ENCODE data around the gene RBBP8. TPM values are rescaled to one million over a fixed set of nuclear protein-coding genes. Genes with fewer than 3 reads are reported as not detected.

Gene RBBP8
- polyA plus RNA-seq, 1 donor from 2014 or later = 19.5 TPM

DNA sequence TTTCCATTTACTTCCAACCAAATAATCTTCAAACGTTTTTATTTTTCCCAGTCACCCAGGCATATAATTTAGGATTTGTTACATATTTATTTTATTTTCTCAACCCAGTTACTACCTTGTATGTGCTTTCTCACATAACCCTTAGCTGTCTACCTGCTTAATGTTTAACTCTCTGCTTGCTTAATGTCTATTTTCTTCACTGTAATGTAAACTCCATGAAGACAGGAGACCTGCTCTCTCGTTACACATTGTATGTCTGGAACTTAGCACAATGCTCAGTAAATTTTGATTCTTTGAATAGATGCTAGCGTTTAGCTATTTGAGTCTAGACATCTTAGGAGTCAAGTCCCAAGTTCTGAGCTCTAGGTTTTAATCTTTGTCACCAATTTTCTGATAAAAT is 70.2 kb downstream of the RBBP8 start:
- H3K27me3 ChIP-seq (ENCODE audit: insufficient read depth, low read depth, low read length) = no peaks in the 10 kb centered on the region
- no peak overlapping the region for H3K4me2 ChIP-seq (ENCODE audit: low read length)
- H3K79me2 ChIP-seq (replicated peaks; ENCODE audit: insufficient read depth, low read length) = no peaks in the 10 kb centered on the region
- no peaks in the 10 kb centered on the region for H4K20me1 ChIP-seq (ENCODE audit: insufficient read depth)
- no peak overlapping the region for H3K27ac ChIP-seq (ENCODE audit: low read length)
- H3F3A ChIP-seq (ENCODE audit: insufficient read depth, low read length, poor library complexity, severe bottlenecking) = no peaks in the 10 kb centered on the region
- H3K9me2 ChIP-seq (ENCODE audit: insufficient read depth, low read length) = no peaks in the 10 kb centered on the region
- H3K36me3 ChIP-seq (ENCODE audit: insufficient read depth, low read length) = no peaks in the 10 kb centered on the region
- no peaks in the 10 kb centered on the region for H3K9me3 ChIP-seq (ENCODE audit: low read length)
- H2AFZ ChIP-seq (ENCODE audit: low read depth, low read length) = no peak overlapping the region
- TF ChIP-seq, protein P1, sequence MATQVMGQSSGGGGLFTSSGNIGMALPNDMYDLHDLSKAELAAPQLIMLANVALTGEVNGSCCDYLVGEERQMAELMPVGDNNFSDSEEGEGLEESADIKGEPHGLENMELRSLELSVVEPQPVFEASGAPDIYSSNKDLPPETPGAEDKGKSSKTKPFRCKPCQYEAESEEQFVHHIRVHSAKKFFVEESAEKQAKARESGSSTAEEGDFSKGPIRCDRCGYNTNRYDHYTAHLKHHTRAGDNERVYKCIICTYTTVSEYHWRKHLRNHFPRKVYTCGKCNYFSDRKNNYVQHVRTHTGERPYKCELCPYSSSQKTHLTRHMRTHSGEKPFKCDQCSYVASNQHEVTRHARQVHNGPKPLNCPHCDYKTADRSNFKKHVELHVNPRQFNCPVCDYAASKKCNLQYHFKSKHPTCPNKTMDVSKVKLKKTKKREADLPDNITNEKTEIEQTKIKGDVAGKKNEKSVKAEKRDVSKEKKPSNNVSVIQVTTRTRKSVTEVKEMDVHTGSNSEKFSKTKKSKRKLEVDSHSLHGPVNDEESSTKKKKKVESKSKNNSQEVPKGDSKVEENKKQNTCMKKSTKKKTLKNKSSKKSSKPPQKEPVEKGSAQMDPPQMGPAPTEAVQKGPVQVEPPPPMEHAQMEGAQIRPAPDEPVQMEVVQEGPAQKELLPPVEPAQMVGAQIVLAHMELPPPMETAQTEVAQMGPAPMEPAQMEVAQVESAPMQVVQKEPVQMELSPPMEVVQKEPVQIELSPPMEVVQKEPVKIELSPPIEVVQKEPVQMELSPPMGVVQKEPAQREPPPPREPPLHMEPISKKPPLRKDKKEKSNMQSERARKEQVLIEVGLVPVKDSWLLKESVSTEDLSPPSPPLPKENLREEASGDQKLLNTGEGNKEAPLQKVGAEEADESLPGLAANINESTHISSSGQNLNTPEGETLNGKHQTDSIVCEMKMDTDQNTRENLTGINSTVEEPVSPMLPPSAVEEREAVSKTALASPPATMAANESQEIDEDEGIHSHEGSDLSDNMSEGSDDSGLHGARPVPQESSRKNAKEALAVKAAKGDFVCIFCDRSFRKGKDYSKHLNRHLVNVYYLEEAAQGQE (IDR thresholded peaks at IDR 0.05; ENCODE audit: borderline replicate concordance) = no peak
- no peak for TF ChIP-seq EP300 (conservative IDR thresholded peaks at IDR 0.05; ENCODE audit: poor library complexity, severe bottlenecking)
- no peak for TF ChIP-seq POLR2AphosphoS5 (IDR thresholded peaks at IDR 0.05)
- no peak for TF ChIP-seq CTCF (IDR thresholded peaks at IDR 0.05; ENCODE audit: poor library complexity, severe bottlenecking)
- no peak for TF ChIP-seq RAD21 (conservative IDR thresholded peaks at IDR 0.05)
- no peak for TF ChIP-seq EZH2 (IDR thresholded peaks at IDR 0.05; ENCODE audit: borderline replicate concordance, insufficient read depth, low read length, poor library complexity, severe bottlenecking)
- no peak for TF ChIP-seq MXI1 (conservative IDR thresholded peaks at IDR 0.05; ENCODE audit: poor library complexity, severe bottlenecking)
- no peak for TF ChIP-seq TAF1 (IDR thresholded peaks at IDR 0.05; ENCODE audit: low read depth)
- TF ChIP-seq SMC3 (conservative IDR thresholded peaks at IDR 0.05; ENCODE audit: poor library complexity) = no peak
- H3K9ac ChIP-seq (ENCODE audit: low read length) = no peak overlapping the region
- no peak overlapping the region for H3K4me3 ChIP-seq (ENCODE audit: low read length)

DNA sequence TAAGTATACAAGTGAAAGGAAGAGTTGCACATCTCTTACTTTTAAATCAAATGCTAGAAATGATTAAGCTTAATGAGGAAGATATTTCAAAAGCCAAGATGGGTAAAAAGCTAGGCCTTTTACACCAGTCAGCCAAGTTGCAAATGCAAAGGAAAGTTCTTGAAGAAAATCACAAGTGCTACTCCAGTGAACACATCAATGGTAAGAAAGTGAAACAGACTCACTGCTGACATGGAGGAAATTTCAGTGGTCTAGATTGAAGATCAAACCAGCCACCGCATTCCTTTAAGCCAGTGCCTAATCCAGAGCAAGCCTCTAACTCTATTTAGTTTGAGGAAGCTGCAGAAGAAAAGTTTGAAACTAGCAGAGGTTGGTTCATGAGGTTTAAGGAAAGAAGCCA is 79.1 kb downstream of the RBBP8 start:
- H3K27me3 ChIP-seq (ENCODE audit: insufficient read depth, low read depth, low read length) = no peaks in the 10 kb centered on the region
- H3K9ac ChIP-seq (ENCODE audit: low read length) = no peak overlapping the region
- H3K4me3 ChIP-seq (ENCODE audit: low read length) = no peak overlapping the region
- H3K9me2 ChIP-seq (ENCODE audit: insufficient read depth, low read length) = no peaks in the 10 kb centered on the region
- no peaks in the 10 kb centered on the region for H4K20me1 ChIP-seq (ENCODE audit: insufficient read depth)
- no peak for TF ChIP-seq CTCF (IDR thresholded peaks at IDR 0.05; ENCODE audit: poor library complexity, severe bottlenecking)
- no peaks in the 10 kb centered on the region for H3F3A ChIP-seq (ENCODE audit: insufficient read depth, low read length, poor library complexity, severe bottlenecking)
- H3K9me3 ChIP-seq (ENCODE audit: low read length) = no peaks in the 10 kb centered on the region
- no peak overlapping the region for H3K4me2 ChIP-seq (ENCODE audit: low read length)
- no peak overlapping the region for H2AFZ ChIP-seq (ENCODE audit: low read depth, low read length)
- H3K27ac ChIP-seq (ENCODE audit: low read length) = no peak overlapping the region
- no peaks in the 10 kb centered on the region for H3K36me3 ChIP-seq (ENCODE audit: insufficient read depth, low read length)
- H3K79me2 ChIP-seq (replicated peaks; ENCODE audit: insufficient read depth, low read length) = no peaks in the 10 kb centered on the region
